OCI-LY1 (cell line): ENCODE results near the gene PROSER2.

Experiments
- H2AFZ ChIP-seq: fragments of 200-600 bp; sonication (generic), shearing (Covaris generic); 2 replicates; pipeline ENCODE4 v1.6.0; 2014; ENCODE audit warnings: antibody characterized with exemption, mild to moderate bottlenecking, low read length
- H3F3A ChIP-seq: fragments of 200-600 bp; sonication (generic), shearing (Covaris generic); 2 replicates; pipeline ENCODE4 v1.6.0; 2014; ENCODE audit warnings: mild to moderate bottlenecking, antibody characterized with exemption, low read length, moderate library complexity; ENCODE audit not compliant: insufficient read depth
- H3K27ac ChIP-seq: fragments of 200-600 bp; sonication (generic); 2 replicates; pipeline ENCODE4 v1.5.1; 2014; ENCODE audit warnings: low read length, mixed run types, mild to moderate bottlenecking, low read depth; ENCODE audit not compliant: poor library complexity, severe bottlenecking
- H3K27me3 ChIP-seq: fragments of 200-600 bp; sonication (generic); 2 replicates; pipeline ENCODE4 v1.6.0; 2014; ENCODE audit warnings: antibody characterized with exemption, mild to moderate bottlenecking, low read length, moderate library complexity; ENCODE audit not compliant: insufficient read depth
- H3K36me3 ChIP-seq: fragments of 200-600 bp; sonication (generic); 2 replicates; pipeline ENCODE4 v1.6.1; 2014; ENCODE audit warnings: mild to moderate bottlenecking, antibody characterized with exemption, low read length, moderate library complexity, mixed read lengths; ENCODE audit not compliant: insufficient read depth
- H3K4me1 ChIP-seq: fragments of 200-600 bp; sonication (generic); 2 replicates; pipeline ENCODE4 v1.5.1; 2014; ENCODE audit warnings: mild to moderate bottlenecking, low read length, moderate library complexity; ENCODE audit not compliant: insufficient read depth, severe bottlenecking
- H3K4me2 ChIP-seq: fragments of 200-600 bp; sonication (generic), shearing (Covaris generic); 2 replicates; pipeline ENCODE4 v1.6.1; 2014; ENCODE audit warnings: low read length
- H3K4me3 ChIP-seq: fragments of 200-600 bp; sonication (generic); 2 replicates; pipeline ENCODE4 v1.5.1; 2014; ENCODE audit warnings: low read length, low read depth, mild to moderate bottlenecking, mixed read lengths; ENCODE audit not compliant: poor library complexity, severe bottlenecking
- H3K79me2 ChIP-seq: fragments of 200-600 bp; shearing (Covaris generic); 2 replicates; pipeline ENCODE4 v1.6.1; 2016; ENCODE audit warnings: mixed run types, low read length, mixed read lengths; ENCODE audit not compliant: insufficient read depth
- H3K9ac ChIP-seq: fragments of 200-600 bp; sonication (generic), shearing (Covaris generic); 2 replicates; pipeline ENCODE4 v1.6.1; 2014; ENCODE audit warnings: mild to moderate bottlenecking, low read length, mixed read lengths
- H3K9me2 ChIP-seq: fragments of 200-600 bp; sonication (generic), shearing (Covaris generic); 2 replicates; pipeline ENCODE4 v1.6.1; 2014; ENCODE audit warnings: low read depth, mild to moderate bottlenecking, low read length, mixed read lengths
- H3K9me3 ChIP-seq: fragments of 200-600 bp; shearing (Covaris generic); 2 replicates; pipeline ENCODE4 v1.6.1; 2014; ENCODE audit warnings: low read length, mixed read lengths
- H4K20me1 ChIP-seq: fragments of 200-600 bp; sonication (generic), shearing (Covaris generic); 2 replicates; pipeline ENCODE4 v1.6.0; 2016; ENCODE audit warnings: mild to moderate bottlenecking, low read length; ENCODE audit not compliant: insufficient read depth
- EZH2 ChIP-seq: fragments of 200-600 bp; sonication (generic), shearing (Covaris generic); IDR thresholded peaks from 2 replicates; pipeline ENCODE4 v1.8.0; 2017; ENCODE audit warnings: borderline replicate concordance, mixed run types, mild to moderate bottlenecking, antibody characterized with exemption, low read length, moderate library complexity, mixed read lengths
- TF ChIP-seq, protein P1 (sequence below): fragments of 200-600 bp; sonication (generic), shearing (Covaris generic); IDR thresholded peaks from 2 replicates; pipeline ENCODE4 v1.5.1; 2017; ENCODE audit warnings: mild to moderate bottlenecking, antibody characterized with exemption, low read length, moderate library complexity, mixed read lengths

The PROSER2 gene

GRCh38 chr10:11913079-11913641 is 90.0 kb downstream of the PROSER2 start:
- H3K4me3 ChIP-seq = no peak overlapping the region
- H3K27me3 ChIP-seq = peaks cover 5% of the 10 kb centered on the region; the same call in 1 of the 2 replicates
- H3K27ac ChIP-seq = no peak overlapping the region
- H3K79me2 ChIP-seq = no peaks in the 10 kb centered on the region
- no peaks in the 10 kb centered on the region for H4K20me1 ChIP-seq
- H3K4me1 ChIP-seq = no peaks in the 10 kb centered on the region
- no peaks in the 10 kb centered on the region for H3F3A ChIP-seq
- no peaks in the 10 kb centered on the region for H3K36me3 ChIP-seq
- no peaks in the 10 kb centered on the region for H3K9me3 ChIP-seq
- H3K9ac ChIP-seq = no peak overlapping the region
- H3K9me2 ChIP-seq = no peaks in the 10 kb centered on the region
- no peak overlapping the region for H2AFZ ChIP-seq
- TF ChIP-seq, protein P1, sequence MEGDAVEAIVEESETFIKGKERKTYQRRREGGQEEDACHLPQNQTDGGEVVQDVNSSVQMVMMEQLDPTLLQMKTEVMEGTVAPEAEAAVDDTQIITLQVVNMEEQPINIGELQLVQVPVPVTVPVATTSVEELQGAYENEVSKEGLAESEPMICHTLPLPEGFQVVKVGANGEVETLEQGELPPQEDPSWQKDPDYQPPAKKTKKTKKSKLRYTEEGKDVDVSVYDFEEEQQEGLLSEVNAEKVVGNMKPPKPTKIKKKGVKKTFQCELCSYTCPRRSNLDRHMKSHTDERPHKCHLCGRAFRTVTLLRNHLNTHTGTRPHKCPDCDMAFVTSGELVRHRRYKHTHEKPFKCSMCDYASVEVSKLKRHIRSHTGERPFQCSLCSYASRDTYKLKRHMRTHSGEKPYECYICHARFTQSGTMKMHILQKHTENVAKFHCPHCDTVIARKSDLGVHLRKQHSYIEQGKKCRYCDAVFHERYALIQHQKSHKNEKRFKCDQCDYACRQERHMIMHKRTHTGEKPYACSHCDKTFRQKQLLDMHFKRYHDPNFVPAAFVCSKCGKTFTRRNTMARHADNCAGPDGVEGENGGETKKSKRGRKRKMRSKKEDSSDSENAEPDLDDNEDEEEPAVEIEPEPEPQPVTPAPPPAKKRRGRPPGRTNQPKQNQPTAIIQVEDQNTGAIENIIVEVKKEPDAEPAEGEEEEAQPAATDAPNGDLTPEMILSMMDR = no peak
- TF ChIP-seq EZH2 = no peak
- no peak overlapping the region for H3K4me2 ChIP-seq

- H2AFZ ChIP-seq = no peak overlapping the region
- H3K27me3 ChIP-seq = no peaks in the 10 kb centered on the region
- peaks cover 31% of the 10 kb centered on the region for H3K36me3 ChIP-seq
- H3K9me2 ChIP-seq = no peaks in the 10 kb centered on the region
- TF ChIP-seq, protein P1 = no peak
- TF ChIP-seq EZH2 = no peak
- no peaks in the 10 kb centered on the region for H3K9me3 ChIP-seq
- H3F3A ChIP-seq = no peaks in the 10 kb centered on the region
- H3K27ac ChIP-seq = no peak overlapping the region
- no peaks in the 10 kb centered on the region for H3K4me1 ChIP-seq
- no peak overlapping the region for H3K9ac ChIP-seq
- no peaks in the 10 kb centered on the region for H3K79me2 ChIP-seq
- H4K20me1 ChIP-seq = no peaks in the 10 kb centered on the region
- no peak overlapping the region for H3K4me3 ChIP-seq
- no peak overlapping the region for H3K4me2 ChIP-seq
Observed at GRCh38 chr10:11918384-11918783, 95.2 kb downstream of the PROSER2 start.

DNA sequence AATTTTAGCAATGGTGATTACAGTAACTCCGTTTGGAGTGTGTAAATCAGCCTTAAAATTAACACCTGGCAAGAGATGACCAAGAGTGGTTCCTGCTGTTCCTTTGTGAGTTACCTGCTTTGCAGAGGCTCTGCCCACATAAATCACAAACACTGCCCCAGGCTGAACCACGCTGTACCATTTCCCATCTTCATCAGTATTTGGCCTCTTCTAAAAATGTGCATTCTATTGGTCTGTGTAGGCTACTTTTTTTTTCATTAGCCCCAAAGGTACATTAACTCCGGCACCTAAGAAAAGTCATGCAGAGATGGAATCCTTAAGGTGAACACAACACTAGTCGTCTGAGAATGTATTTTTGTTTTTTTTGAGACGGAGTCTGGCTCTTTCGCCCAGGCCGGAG is 96.1 kb downstream of the PROSER2 start:
- Histone ChIP-seq H3K27me3 (no peaks in the 10 kb centered on the region), H3K79me2 (no peaks in the 10 kb centered on the region), H3K9me3 (no peaks in the 10 kb centered on the region), H3K9me2 (no peaks in the 10 kb centered on the region), H3K4me3 (no peak overlapping the region), H3K4me2 (no peak overlapping the region), H3K4me1 (no peaks in the 10 kb centered on the region), H3K36me3 (peaks cover 31% of the 10 kb centered on the region), H3K27ac (no peak overlapping the region), H3K9ac (no peak overlapping the region), H3F3A (no peaks in the 10 kb centered on the region), H2AFZ (no peak overlapping the region), H4K20me1 (no peaks in the 10 kb centered on the region)
- TF ChIP-seq EZH2 = no peak
- TF ChIP-seq, protein P1 = no peak
